Fibroblast of pulmonary artery (primary cell): ENCODE measurements around the gene DNASE1.

ENCODE experiments used
- DNase-seq: peaks from one replicate; pipeline ENCODE4 v3.0.0-alpha.2; 2010; ENCODE audit warnings: low read depth
- H3K4me3 ChIP-seq: replicated peaks from 2 replicates; pipeline ENCODE4 v1.5.1; 2011; ENCODE audit warnings: low read depth, mild to moderate bottlenecking, control low read depth, low read length, moderate library complexity
- TF ChIP-seq, protein P1 (sequence below): IDR thresholded peaks from 2 replicates; pipeline ENCODE4 v1.5.1; 2011; ENCODE audit warnings: mild to moderate bottlenecking, control low read depth, low read length, inconsistent platforms; ENCODE audit errors: missing control alignments

DNASE1 gene

DNA sequence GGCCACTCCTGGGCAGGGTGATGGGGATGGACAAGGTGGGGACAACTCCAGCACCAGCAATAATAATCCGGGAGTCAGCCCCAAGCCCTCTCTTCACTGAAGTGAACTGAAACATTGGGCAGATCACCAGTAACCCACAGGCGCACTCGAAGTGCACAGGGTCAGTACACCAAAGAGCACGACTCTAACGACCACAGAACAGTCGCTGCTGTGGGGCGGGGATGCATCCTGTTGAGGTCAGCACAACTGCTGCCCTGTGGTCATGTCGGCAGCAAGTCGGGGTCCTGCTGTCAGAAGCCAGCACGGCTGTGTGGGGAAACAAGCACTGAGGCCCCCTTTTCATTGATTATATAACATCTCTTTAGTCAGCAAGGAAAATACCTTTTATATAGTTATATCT, 14.6 kb downstream of the DNASE1 start:
- TF ChIP-seq, protein P1, sequence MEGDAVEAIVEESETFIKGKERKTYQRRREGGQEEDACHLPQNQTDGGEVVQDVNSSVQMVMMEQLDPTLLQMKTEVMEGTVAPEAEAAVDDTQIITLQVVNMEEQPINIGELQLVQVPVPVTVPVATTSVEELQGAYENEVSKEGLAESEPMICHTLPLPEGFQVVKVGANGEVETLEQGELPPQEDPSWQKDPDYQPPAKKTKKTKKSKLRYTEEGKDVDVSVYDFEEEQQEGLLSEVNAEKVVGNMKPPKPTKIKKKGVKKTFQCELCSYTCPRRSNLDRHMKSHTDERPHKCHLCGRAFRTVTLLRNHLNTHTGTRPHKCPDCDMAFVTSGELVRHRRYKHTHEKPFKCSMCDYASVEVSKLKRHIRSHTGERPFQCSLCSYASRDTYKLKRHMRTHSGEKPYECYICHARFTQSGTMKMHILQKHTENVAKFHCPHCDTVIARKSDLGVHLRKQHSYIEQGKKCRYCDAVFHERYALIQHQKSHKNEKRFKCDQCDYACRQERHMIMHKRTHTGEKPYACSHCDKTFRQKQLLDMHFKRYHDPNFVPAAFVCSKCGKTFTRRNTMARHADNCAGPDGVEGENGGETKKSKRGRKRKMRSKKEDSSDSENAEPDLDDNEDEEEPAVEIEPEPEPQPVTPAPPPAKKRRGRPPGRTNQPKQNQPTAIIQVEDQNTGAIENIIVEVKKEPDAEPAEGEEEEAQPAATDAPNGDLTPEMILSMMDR: no peak
- no peak overlapping the region for H3K4me3 ChIP-seq
- DNase-seq: no peak

DNA sequence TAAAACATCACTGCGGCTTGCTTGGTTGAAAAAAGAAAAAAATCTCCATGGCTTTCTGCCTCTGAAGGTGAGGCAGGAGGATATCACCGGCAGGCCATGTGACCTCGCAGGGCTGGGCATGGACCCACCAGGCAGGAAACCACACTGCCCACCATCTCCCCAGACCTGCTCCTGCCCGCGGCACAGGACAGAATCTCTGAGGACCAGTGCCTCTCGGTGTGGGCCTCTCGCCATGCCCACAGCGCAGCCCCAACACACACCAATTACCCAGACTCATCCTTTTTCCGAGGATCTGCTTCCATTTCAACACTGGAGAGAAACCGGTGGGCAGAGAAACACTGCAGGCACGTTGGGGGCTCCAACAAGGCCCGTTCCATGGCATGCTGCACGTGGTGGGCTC, 16.2 kb downstream of the DNASE1 start:
- no peak for DNase-seq
- no peak overlapping the region for H3K4me3 ChIP-seq
- TF ChIP-seq, protein P1: no peak

DNA sequence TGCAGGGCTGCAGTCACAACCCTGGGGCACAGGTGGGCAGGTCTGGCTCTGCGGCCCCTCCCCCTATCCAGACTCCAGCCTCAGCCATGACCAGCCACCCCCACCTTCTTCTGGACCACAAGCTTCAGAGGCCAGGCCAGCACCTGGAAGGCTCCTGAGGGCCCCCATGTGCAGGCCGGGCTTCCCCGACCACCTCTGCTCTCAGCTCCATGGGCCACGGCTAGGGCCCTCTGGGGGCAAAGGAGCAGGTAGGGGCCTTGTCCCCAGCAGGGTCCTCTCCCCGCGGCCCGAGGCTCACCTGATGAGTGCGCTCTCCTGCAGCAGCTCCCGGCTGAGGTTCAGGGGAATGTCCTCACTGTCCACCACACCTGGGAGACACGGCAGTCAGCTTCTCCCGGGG, 16.9 kb downstream of the DNASE1 start:
- H3K4me3 ChIP-seq: no peak overlapping the region
- TF ChIP-seq, protein P1: no peak
- no peak for DNase-seq

DNA sequence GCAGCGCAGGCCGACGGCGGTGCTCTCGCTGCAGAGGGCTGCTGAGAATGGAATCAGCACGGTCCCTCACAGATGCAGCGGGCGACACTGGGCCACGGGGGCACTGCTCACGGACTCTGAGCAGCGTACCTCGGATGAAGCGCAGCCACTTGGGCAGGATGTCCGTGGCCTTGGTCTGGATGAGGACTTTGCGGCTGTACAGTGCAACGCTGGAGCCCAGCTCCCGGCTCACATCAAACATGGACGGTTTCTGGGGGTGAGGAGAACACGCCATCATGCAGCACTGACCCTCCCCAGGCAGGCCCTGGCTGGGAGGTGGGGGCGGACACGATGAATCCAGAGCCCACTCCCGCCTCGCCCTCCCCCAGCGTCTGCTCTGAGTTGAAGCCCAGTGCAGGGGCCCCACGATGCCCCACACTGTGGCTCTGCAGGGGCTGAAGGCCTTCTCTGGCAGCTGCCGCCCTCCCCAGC, 18.1 kb downstream of the DNASE1 start:
- DNase-seq: no peak
- TF ChIP-seq, protein P1: no peak

DNA sequence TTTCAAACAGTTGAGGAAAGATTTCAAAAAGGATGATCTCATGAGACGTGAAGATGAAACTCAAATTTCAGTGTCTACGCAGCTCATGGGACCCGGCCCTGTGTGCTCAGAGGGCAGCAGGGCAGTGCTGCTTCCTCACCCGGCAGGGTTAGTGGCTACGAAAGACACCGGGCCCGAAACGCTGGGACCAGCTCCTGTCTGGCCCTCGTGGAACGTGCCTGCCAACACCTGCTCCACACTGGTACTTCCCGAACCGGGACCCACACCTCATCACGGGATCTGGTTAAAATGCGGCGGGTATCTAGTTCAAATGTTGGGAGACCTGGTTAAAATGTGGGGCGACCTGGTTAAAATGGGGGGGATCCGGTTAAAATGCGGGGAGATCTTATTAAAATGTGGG, 18.7 kb downstream of the DNASE1 start:
- TF ChIP-seq, protein P1: no peak
- no peak for DNase-seq
- no peak overlapping the region for H3K4me3 ChIP-seq

More for the DNA sequence above, 18.1 kb downstream of the DNASE1 start:
- no peak overlapping the region for H3K4me3 ChIP-seq

DNA sequence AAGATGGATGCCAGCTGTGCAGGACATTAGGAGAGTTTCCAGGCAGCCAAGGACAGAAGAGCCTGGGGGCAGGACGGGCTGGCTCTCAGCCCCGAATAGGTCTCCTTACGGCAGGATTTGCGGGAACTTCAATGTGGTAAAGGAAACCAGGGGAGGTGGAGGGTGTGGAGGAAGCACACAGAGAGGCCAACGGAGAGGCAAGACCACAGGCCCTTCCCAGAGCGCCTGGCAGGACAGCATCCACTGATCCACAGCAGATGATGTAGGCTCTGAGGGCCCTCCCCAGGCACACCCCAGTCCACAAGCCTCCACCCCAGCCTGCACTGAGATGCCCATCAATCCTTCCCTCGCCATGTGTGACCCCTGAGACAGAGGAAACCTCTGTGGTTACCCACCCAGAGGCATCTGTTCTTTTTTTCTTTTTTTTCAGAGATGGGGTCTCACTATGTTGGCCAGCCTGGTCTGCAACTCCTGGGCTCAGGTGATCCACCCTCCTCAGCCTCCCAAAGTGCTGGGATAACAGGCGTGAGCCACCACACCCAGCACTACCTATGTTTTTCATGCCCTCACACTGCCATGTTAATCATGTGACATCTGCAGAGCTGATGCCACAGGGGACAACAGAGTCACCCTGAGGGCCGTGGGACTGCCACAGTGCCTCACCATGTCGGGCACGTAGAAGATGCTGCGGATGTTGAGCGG, 19.3 kb downstream of the DNASE1 start:
- TF ChIP-seq, protein P1: no peak
- no peak for DNase-seq
- H3K4me3 ChIP-seq: no peak overlapping the region
